IMR-90 (cell line): ENCODE measurements around the gene TMPRSS9. TPM values are rescaled to one million over a fixed set of nuclear protein-coding genes. Genes with fewer than 3 reads are reported as not detected.

Source experiments
- ATAC-seq: fragments of 200-7000 bp; cut with Tn5 transposase; 2 replicates; pipeline ENCODE4 v1.9.1; 2020; ENCODE audit warnings: low read depth, mild to moderate bottlenecking, moderate library complexity
- BruUV-seq: library from RNA; stranded (reverse); fragments of 400-500 nt; replicated peaks from 2 replicates; lab custom pipeline; 2021; lab: Mats Ljungman, UMichigan
- CTCF ChIA-PET: fragments of 300-600 bp; formaldehyde crosslinking; extraction: SDS; loops from one replicate; lab custom pipeline; 2021; ENCODE audit warnings: antibody characterized with exemption; lab: Yijun Ruan, JAX
- POLR2A ChIA-PET: fragments of 300-600 bp; sonication (Branson Sonifier 250); formaldehyde crosslinking; loops from one replicate; lab custom pipeline; 2022; ENCODE audit warnings: antibody characterized with exemption; ENCODE audit not compliant: unreplicated experiment; lab: Charles Lee
- DNase-seq: peaks from one replicate; pipeline ENCODE4 v3.0.0; 2013
- H2AFZ ChIP-seq: replicated peaks from 2 replicates; pipeline ENCODE3; 2013; ENCODE audit warnings: low read length, mild to moderate bottlenecking; ENCODE audit not compliant: poor library complexity
- H2AK5ac ChIP-seq: 2 replicates; pipeline ENCODE4 v1.6.1; 2013; ENCODE audit warnings: low read depth, low read length, inconsistent platforms
- H2AK9ac ChIP-seq: replicated peaks from 2 replicates; pipeline ENCODE3; 2013; ENCODE audit warnings: mild to moderate bottlenecking, low read depth, low read length, moderate library complexity; ENCODE audit not compliant: poor library complexity
- H2BK120ac ChIP-seq: 2 replicates; pipeline ENCODE4 v1.6.1; 2013; ENCODE audit warnings: low read depth, low read length, inconsistent platforms
- H2BK15ac ChIP-seq: 3 replicates; pipeline ENCODE4 v1.6.1; 2013; ENCODE audit warnings: low read depth, low read length, inconsistent platforms
- H2BK20ac ChIP-seq: 2 replicates; pipeline ENCODE4 v1.6.1; 2013; ENCODE audit warnings: low read depth, mild to moderate bottlenecking, inconsistent platforms, low read length, moderate library complexity
- H2BK5ac ChIP-seq: 2 replicates; pipeline ENCODE4 v1.6.1; 2013; ENCODE audit warnings: mild to moderate bottlenecking, low read depth, low read length, inconsistent platforms; ENCODE audit not compliant: poor library complexity, severe bottlenecking
- H3K14ac ChIP-seq: replicated peaks from 2 replicates; pipeline ENCODE4 v1.6.1; 2013; ENCODE audit warnings: low read depth, low read length, inconsistent platforms
- H3K18ac ChIP-seq: 2 replicates; pipeline ENCODE4 v1.6.1; 2013; ENCODE audit warnings: low read depth, low read length, control low read depth
- H3K23ac ChIP-seq: 2 replicates; pipeline ENCODE4 v1.6.1; 2013; ENCODE audit warnings: low read depth, low read length, inconsistent platforms
- H3K27ac ChIP-seq: 2 replicates; pipeline ENCODE4 v1.5.1; 2013; ENCODE audit warnings: mild to moderate bottlenecking, control low read depth, low read length; ENCODE audit not compliant: insufficient read depth
- H3K27me3 ChIP-seq: 2 replicates; pipeline ENCODE4 v1.6.1; 2013; ENCODE audit warnings: low read length; ENCODE audit not compliant: control insufficient read depth, insufficient read depth
- H3K36me3 ChIP-seq: 2 replicates; pipeline ENCODE4 v1.6.1; 2013; ENCODE audit warnings: low read length, mixed read lengths; ENCODE audit not compliant: control insufficient read depth, insufficient read depth
- H3K4ac ChIP-seq: 2 replicates; pipeline ENCODE4 v1.6.1; 2013; ENCODE audit warnings: low read depth, low read length, inconsistent platforms
- H3K4me1 ChIP-seq: 2 replicates; pipeline ENCODE4 v1.6.1; 2013; ENCODE audit warnings: low read length, mixed read lengths; ENCODE audit not compliant: control insufficient read depth, insufficient read depth
- H3K4me2 ChIP-seq: 2 replicates; pipeline ENCODE4 v1.6.1; 2013; ENCODE audit warnings: low read depth, mild to moderate bottlenecking, control low read depth, low read length, moderate library complexity
- H3K4me3 ChIP-seq: 2 replicates; pipeline ENCODE4 v1.5.1; 2013; ENCODE audit warnings: low read depth, mild to moderate bottlenecking, control low read depth, low read length, moderate library complexity; ENCODE audit not compliant: insufficient read depth
- H3K56ac ChIP-seq: 2 replicates; pipeline ENCODE4 v1.6.1; 2013; ENCODE audit warnings: low read length, inconsistent platforms; ENCODE audit not compliant: insufficient read depth; ENCODE audit errors: extremely low read depth
- H3K79me1 ChIP-seq, 2 experiments: 2 replicates each; pipeline ENCODE4 v1.6.1; 2013; ENCODE audit warnings: low read length in 2 of 2, inconsistent platforms in 1 of 2, low read depth in 1 of 2
- H3K9ac ChIP-seq: 2 replicates; pipeline ENCODE4 v1.6.1; 2013; ENCODE audit warnings: low read depth, low read length, control low read depth
- H3K9me1 ChIP-seq: 2 replicates; pipeline ENCODE4 v1.6.1; 2013; ENCODE audit warnings: low read length, inconsistent platforms; ENCODE audit not compliant: insufficient read depth
- H3K9me3 ChIP-seq: 2 replicates; pipeline ENCODE4 v1.6.1; 2013; ENCODE audit warnings: low read length; ENCODE audit not compliant: control insufficient read depth, insufficient read depth
- H4K20me1 ChIP-seq: 2 replicates; pipeline ENCODE4 v1.6.1; 2013; ENCODE audit warnings: low read length, inconsistent platforms; ENCODE audit not compliant: insufficient read depth
- H4K5ac ChIP-seq: 2 replicates; pipeline ENCODE4 v1.6.1; 2013; ENCODE audit warnings: mild to moderate bottlenecking, low read depth, low read length, control low read depth
- H4K8ac ChIP-seq, 2 experiments: 2 replicates each; pipeline ENCODE4 v1.6.1; 2013; ENCODE audit warnings: low read depth in 2 of 2, low read length in 2 of 2, control low read depth in 1 of 2, inconsistent platforms in 1 of 2
- H4K91ac ChIP-seq: 2 replicates; pipeline ENCODE4 v1.6.1; 2013; ENCODE audit warnings: low read depth, low read length, inconsistent platforms; ENCODE audit not compliant: insufficient read depth
- BHLHE40 ChIP-seq: fragments of 150-350 bp; IDR thresholded peaks from 2 replicates; pipeline ENCODE4 v1.6.1; 2016; ENCODE audit warnings: mild to moderate bottlenecking, low read depth, low read length
- CEBPB ChIP-seq: IDR thresholded peaks from 2 replicates; pipeline ENCODE4 v1.6.1; 2012; ENCODE audit warnings: low read depth, low read length, improper control_type of control experiment
- CHD1 ChIP-seq: IDR thresholded peaks from 2 replicates; pipeline ENCODE4 v1.6.1; 2012; ENCODE audit warnings: low read depth, low read length, improper control_type of control experiment
- CTCF ChIP-seq: conservative IDR thresholded peaks from 2 replicates; pipeline ENCODE4 v1.5.1; 2012; ENCODE audit warnings: mild to moderate bottlenecking, low read depth, low read length, improper control_type of control experiment
- FOS ChIP-seq: fragments of 150-350 bp; IDR thresholded peaks from 2 replicates; pipeline ENCODE4 v1.6.1; 2016; ENCODE audit warnings: low read depth, low read length
- MAFK ChIP-seq: IDR thresholded peaks from 2 replicates; pipeline ENCODE4 v1.6.1; 2012; ENCODE audit warnings: low read depth, low read length, improper control_type of control experiment
- MAZ ChIP-seq: IDR thresholded peaks from 2 replicates; pipeline ENCODE4 v1.6.1; 2012; ENCODE audit warnings: low read depth, mild to moderate bottlenecking, low read length, improper control_type of control experiment, moderate library complexity, borderline replicate concordance
- MXI1 ChIP-seq: IDR thresholded peaks from 2 replicates; pipeline ENCODE4 v1.6.1; 2012; ENCODE audit warnings: low read depth, mild to moderate bottlenecking, low read length, moderate library complexity, borderline replicate concordance
- NFE2L2 ChIP-seq: fragments of 150-350 bp; IDR thresholded peaks from 2 replicates; pipeline ENCODE4 v1.6.1; 2016; ENCODE audit warnings: low read depth, mild to moderate bottlenecking, low read length
- POLR2A ChIP-seq: IDR thresholded peaks from 2 replicates; pipeline ENCODE4 v1.6.1; 2012; ENCODE audit warnings: mild to moderate bottlenecking, low read depth, low read length
- RAD21 ChIP-seq: IDR thresholded peaks from 2 replicates; pipeline ENCODE4 v1.6.1; 2012; ENCODE audit warnings: low read length, improper control_type of control experiment
- RCOR1 ChIP-seq: IDR thresholded peaks from 2 replicates; pipeline ENCODE4 v1.6.1; 2012; ENCODE audit warnings: mild to moderate bottlenecking, low read length, improper control_type of control experiment; ENCODE audit not compliant: insufficient replicate concordance
- RFX5 ChIP-seq: IDR thresholded peaks from 2 replicates; pipeline ENCODE4 v1.8.0; 2012; ENCODE audit warnings: low read depth, mild to moderate bottlenecking, low read length, moderate library complexity
- SMC3 ChIP-seq: fragments of 150-350 bp; IDR thresholded peaks from 2 replicates; pipeline ENCODE4 v1.6.1; 2016; ENCODE audit warnings: low read depth, mild to moderate bottlenecking, antibody characterized with exemption, low read length, moderate library complexity
- WGBS, 2 experiments: methylation state at CpG; one replicate each; pipeline versions ENCODE4 v1.1.5 to v1.1.7; 2013; ENCODE audit warnings: missing lambda C conversion rate in 2 of 2; ENCODE audit not compliant: insufficient read length in 1 of 2; ENCODE audit errors: extremely low coverage in 2 of 2; 5-methylcytosine and 5-hydroxymethylcytosine counted together
- dilution Hi-C: fragments of 300-500 bp; cut with HindIII; formaldehyde crosslinking; loops from one replicate; pipeline ENCODE4 v1.14.3; 2018; ENCODE audit warnings: low sequenced_read_pairs; ENCODE audit not compliant: unreplicated experiment
- in situ Hi-C: fragments of 300-500 bp; cut with MboI; formaldehyde crosslinking; loops from 3 replicates; pipeline ENCODE4 v1.14.3; 2019; ENCODE audit warnings: low sequenced_read_pairs, inconsistent platforms, mixed read lengths
- intact Hi-C: fragments of 100-400 bp; cut with micrococcal nuclease; formaldehyde crosslinking; loops from 2 replicates; pipeline ENCODE4 v1.10.0; 2022
- polyA plus RNA-seq, 3 experiments: library from polyadenylated mRNA; depleted of rRNA; stranded (reverse); fragments of >200 nt; gene quantifications; 2 replicates each; pipeline ENCODE4 v1.2.3, GENCODE V29; 2012; ENCODE audit warnings: low replicate concordance in 1 of 3
- total RNA-seq: library from RNA; depleted of rRNA; stranded (reverse); fragments of >200 nt; gene quantifications from 2 replicates; pipeline ENCODE4 v1.2.3, GENCODE V29; 2012
- TF ChIP-seq, protein P1 (sequence below): fragments of 150-350 bp; IDR thresholded peaks from 2 replicates; pipeline ENCODE4 v1.6.1; 2016; ENCODE audit warnings: low read depth, mild to moderate bottlenecking, low read length, moderate library complexity, borderline replicate concordance
- TF ChIP-seq, protein P2 (sequence below): fragments of 150-350 bp; IDR thresholded peaks from 2 replicates; pipeline ENCODE4 v1.6.1; 2017; ENCODE audit warnings: mild to moderate bottlenecking, antibody characterized with exemption, low read length, low read depth

Gene TMPRSS9
- total and polyA plus RNA-seq, 2 of the 4 experiments (the other 2 are of a cell fraction) = not detected

GRCh38 chr19:2434721-2435265 lies 74.7 kb downstream of the TMPRSS9 start:
- Histone ChIP-seq H2BK15ac (no peak overlapping the region), H3K9me3 (no peaks in the 10 kb centered on the region), H4K5ac (no peak overlapping the region), H2BK5ac (no peak overlapping the region), H2AFZ (no peak overlapping the region), H3K27ac (no peak overlapping the region), H3K4me2 (no peak overlapping the region), H3K79me1 (peaks cover 18 to 25% of the 10 kb centered on the region in 2 experiments), H2BK120ac (no peak overlapping the region), H3K4me1 (no peaks in the 10 kb centered on the region), H3K18ac (no peak overlapping the region), H3K4ac (no peak overlapping the region), H3K36me3 (peaks cover 43% of the 10 kb centered on the region), H3K9ac (no peak overlapping the region), H4K91ac (no peak overlapping the region), H3K27me3 (no peaks in the 10 kb centered on the region), H2AK9ac (no peak overlapping the region), H2AK5ac (no peak overlapping the region), H3K14ac (no peak overlapping the region), H3K56ac (no peak overlapping the region), H3K4me3 (no peak overlapping the region), H4K8ac (no peak overlapping the region), H2BK20ac (no peak overlapping the region), H3K23ac (no peak overlapping the region), H4K20me1 (peaks cover 16% of the 10 kb centered on the region), H3K9me1 (no peaks in the 10 kb centered on the region)
- dilution Hi-C loops (no loop called here), in situ Hi-C loops (no loop called here), intact Hi-C loops (no loop called here)
- no peak for TF ChIP-seq SMC3
- TF ChIP-seq MAZ = no peak
- TF ChIP-seq, protein P1, sequence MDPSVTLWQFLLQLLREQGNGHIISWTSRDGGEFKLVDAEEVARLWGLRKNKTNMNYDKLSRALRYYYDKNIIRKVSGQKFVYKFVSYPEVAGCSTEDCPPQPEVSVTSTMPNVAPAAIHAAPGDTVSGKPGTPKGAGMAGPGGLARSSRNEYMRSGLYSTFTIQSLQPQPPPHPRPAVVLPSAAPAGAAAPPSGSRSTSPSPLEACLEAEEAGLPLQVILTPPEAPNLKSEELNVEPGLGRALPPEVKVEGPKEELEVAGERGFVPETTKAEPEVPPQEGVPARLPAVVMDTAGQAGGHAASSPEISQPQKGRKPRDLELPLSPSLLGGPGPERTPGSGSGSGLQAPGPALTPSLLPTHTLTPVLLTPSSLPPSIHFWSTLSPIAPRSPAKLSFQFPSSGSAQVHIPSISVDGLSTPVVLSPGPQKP = no peak
- TF ChIP-seq, protein P2, sequence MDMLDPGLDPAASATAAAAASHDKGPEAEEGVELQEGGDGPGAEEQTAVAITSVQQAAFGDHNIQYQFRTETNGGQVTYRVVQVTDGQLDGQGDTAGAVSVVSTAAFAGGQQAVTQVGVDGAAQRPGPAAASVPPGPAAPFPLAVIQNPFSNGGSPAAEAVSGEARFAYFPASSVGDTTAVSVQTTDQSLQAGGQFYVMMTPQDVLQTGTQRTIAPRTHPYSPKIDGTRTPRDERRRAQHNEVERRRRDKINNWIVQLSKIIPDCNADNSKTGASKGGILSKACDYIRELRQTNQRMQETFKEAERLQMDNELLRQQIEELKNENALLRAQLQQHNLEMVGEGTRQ = no peak
- no peak for TF ChIP-seq MAFK
- no peak for TF ChIP-seq CHD1
- no peak for TF ChIP-seq NFE2L2
- no peak for TF ChIP-seq BHLHE40
- no peak for TF ChIP-seq CTCF
- TF ChIP-seq MXI1 = no peak
- TF ChIP-seq RAD21 = no peak
- no peak for TF ChIP-seq RFX5
- no peak for TF ChIP-seq CEBPB
- no peak for TF ChIP-seq POLR2A
- TF ChIP-seq FOS = no peak
- no peak for TF ChIP-seq RCOR1
- no peak for DNase-seq
- ChIA-PET POLR2A (interaction anchor here (0.6 kb wide), 1 partner anchor 15 kb away, joined by 14 read pairs; no protein-coding TSS in a partner anchor), CTCF (no interaction called here)
- ATAC-seq = no peak
- no TSS peak for BruUV-seq
- 99% methylated on average over 14 of the region's 42 CpGs; no CpG with 5 or more reads in 1 of the 2 experiments for WGBS, 2 experiments
